GM21423 (cell line): Measurements from ENCODE around the gene TEF.
"Not testable (repeated sequence)": the region's sequence is repeated elsewhere in the genome, so short reads cannot be mapped to it uniquely, and the experiment has no call there.

Source experiments
- ATAC-seq: cut with Tn5 transposase; IDR thresholded peaks from one replicate; pipeline ENCODE4 v1.9.1; 2021; ENCODE audit warnings: mild to moderate bottlenecking, moderate library complexity; ENCODE audit not compliant: unreplicated experiment

Gene TEF

GRCh38 chr22:41380993-41381328, 781 bp upstream of the TEF start:
- ATAC-seq: peak; percentile 16

- ATAC-seq: peak; percentile 24
These were observed 396 bp downstream of the TEF start for GRCh38 chr22:41382098-41382578.

GRCh38 chr22:41382610-41383009, 868 bp downstream of the TEF start:
- no peak for ATAC-seq

- no peak for ATAC-seq
These were observed 1.3 kb downstream of the TEF start for GRCh38 chr22:41383085-41383484.

- ATAC-seq: no peak
These were observed 2.4 kb downstream of the TEF start for GRCh38 chr22:41384128-41384527.

- no peak for ATAC-seq
These were observed 5.6 kb downstream of the TEF start for GRCh38 chr22:41387341-41387740.

GRCh38 chr22:41394012-41394356, 12.2 kb downstream of the TEF start:
- ATAC-seq: no peak

- no peak for ATAC-seq
These were observed 13.9 kb downstream of the TEF start for GRCh38 chr22:41395531-41396240.

- ATAC-seq: no peak
These were observed 15.5 kb downstream of the TEF start for GRCh38 chr22:41397143-41397811.

GRCh38 chr22:41398921-41399320, 17.2 kb downstream of the TEF start:
- no peak for ATAC-seq

- ATAC-seq: no peak
These were observed 20.3 kb downstream of the TEF start for GRCh38 chr22:41401781-41402648.

GRCh38 chr22:41402851-41403250, 21.1 kb downstream of the TEF start:
- ATAC-seq: not testable (repeated sequence)

- peak; percentile 63 for ATAC-seq
These were observed 22.0 kb downstream of the TEF start for GRCh38 chr22:41403532-41404318.

- ATAC-seq: no peak
These were observed 23.8 kb downstream of the TEF start for GRCh38 chr22:41405588-41405987.

GRCh38 chr22:41406410-41406809, 24.7 kb downstream of the TEF start:
- no peak for ATAC-seq

GRCh38 chr22:41407433-41407832, 25.7 kb downstream of the TEF start:
- ATAC-seq: no peak

GRCh38 chr22:41408665-41409064, 26.9 kb downstream of the TEF start:
- no peak for ATAC-seq

GRCh38 chr22:41410311-41410751, 28.6 kb downstream of the TEF start:
- ATAC-seq: no peak

- no peak for ATAC-seq
These were observed 29.5 kb downstream of the TEF start for GRCh38 chr22:41411021-41411851.

GRCh38 chr22:41415554-41415953, 33.8 kb downstream of the TEF start:
- ATAC-seq: no peak
